HG03060 (cell line): Measurements from ENCODE around the gene TTC36.
"Not testable (repeated sequence)": the region's sequence is repeated elsewhere in the genome, so short reads cannot be mapped to it uniquely, and the experiment has no call there.

Experiments
- ATAC-seq: cut with Tn5 transposase; IDR thresholded peaks from one replicate; pipeline ENCODE4 v1.9.1; 2021; ENCODE audit warnings: low read depth, moderate number of reproducible peaks; ENCODE audit not compliant: unreplicated experiment

TTC36 gene

GRCh38 chr11:118574636-118575035, 47.4 kb downstream of the TTC36 start:
- ATAC-seq, result no peak

GRCh38 chr11:118577995-118578394, 50.7 kb downstream of the TTC36 start:
- not testable (repeated sequence) for ATAC-seq
